Measurements from ENCODE around the gene DDX39B.
A peak's percentile ranks its signal among the peaks of the same experiment; 100 is the strongest.
"Not testable (repeated sequence)": the region's sequence is repeated elsewhere in the genome, so short reads cannot be mapped to it uniquely, and the experiment has no call there.

Gene DDX39B

DNA sequence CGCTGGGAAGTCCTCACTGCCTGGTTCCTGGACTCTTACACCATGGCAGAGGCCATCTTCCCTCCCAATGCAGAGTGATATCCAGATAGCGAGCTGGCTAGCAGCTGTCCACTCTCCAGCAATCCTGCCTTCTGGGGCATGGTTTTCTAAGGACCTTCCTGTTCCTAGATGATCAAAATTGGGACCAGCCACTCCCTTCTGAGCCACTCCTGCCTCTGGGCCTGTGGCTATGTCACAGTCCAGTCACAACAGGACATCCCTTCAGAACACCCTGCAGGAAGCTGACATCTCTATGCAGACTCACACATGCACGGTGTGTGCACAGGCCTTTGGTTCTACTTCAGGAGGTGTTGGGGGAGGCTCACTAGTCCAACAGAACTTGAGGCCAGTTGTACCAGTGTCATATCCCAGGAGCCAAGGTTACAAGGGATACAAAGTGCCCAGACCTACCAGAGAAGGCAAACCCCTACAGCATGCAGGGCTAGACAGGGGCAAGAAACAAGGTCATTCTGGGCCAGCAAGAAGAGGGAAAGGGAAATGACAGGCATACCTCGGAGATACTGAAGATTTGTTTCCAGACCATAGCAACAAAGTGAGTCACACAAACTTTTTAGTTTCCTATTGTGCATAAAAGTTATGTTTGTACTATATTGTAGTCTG, 15.7 kb downstream of the DDX39B start:
- no peak for DNase-seq

DNA sequence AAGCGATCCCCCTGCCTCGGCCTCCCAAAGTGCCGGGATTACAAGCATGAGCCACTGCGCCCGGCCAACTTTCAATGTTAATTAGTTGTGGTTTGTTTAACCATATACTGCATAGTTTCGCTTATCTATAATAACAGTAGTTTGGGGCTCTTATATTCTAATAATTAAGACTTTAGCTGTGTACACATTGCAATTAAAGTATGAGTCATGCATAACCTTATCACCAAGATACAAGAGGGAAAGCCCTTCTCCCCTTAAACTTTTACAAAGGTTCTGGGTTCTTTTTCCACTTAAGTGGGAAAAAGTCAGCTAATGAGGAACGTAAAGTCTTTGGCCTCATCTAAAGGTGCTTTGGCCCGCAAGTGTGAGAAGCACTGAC, 16.3 kb downstream of the DDX39B start:
- no peak for DNase-seq

DNA sequence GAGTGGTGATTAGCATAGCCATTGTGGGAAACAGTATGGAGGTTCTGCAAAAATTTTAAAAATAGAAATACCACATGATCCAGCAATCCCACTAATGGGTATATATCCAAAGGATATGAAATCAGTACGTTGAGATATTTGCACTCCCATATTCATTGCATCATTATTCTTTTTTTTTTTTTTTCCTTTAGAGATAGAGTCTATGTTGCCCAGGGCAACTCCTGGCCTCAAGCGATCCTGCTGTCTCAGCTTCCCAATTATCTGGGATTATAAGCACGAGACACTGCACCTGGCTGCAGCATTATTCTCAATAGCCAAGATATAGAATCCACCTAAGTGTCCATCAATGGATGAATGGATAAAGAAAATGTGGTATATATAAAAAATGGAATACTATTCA, 20.0 kb downstream of the DDX39B start:
- no peak for DNase-seq

DNA sequence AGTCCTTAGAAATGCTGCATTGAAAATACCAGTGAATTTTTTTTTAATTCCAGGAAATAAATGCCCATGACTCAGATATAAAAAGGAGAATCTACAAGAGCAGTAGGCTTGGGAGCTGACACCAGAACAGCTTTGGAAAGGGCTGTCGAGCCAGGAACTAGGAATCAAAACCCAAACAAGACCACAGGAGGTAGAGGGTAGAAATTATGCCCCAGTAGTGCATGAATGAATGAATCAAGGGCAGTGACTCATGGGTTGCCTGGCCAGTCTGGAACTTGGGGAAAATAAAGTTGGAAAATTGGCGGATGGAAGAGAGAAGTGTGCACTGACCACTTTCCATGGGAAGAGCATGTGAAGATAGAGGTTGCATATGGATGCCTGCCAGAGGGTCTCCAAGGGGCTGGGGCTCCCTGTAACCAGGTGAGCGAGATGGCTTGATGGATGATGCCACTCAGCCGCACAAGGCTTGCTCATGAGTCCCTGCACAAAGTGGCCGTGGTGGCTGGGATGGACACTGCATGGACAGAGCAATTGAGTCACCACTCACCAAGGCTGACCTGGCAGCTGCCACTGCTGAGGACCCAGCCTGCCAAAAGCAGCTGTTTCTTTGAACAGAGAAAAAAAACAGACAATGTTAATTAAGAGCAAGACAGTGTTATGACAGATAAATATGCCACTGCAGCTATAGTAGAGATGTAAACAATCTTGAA, 28.2 kb downstream of the DDX39B start:
- no peak for DNase-seq

DNA sequence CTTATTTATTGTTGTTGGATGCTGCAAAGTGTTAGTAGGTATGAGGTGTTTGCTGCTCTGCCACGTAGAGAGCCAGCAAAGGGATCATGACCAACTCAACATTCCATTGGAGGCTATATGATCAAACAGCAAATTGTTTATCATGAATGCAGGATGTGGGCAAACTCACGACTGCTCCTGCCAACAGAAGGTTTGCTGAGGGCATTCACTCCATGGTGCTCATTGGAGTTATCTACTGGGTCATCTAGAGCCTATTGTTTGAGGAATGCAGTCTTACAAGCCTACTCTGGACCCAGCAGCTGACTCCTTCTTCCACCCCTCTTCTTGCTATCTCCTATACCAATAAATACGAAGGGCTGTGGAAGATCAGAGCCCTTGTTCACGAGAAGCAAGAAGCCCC, 31.8 kb downstream of the DDX39B start:
- DNase-seq = no peak

- not testable (repeated sequence) for DNase-seq
These were observed 32.8 kb downstream of the DDX39B start for GRCh38 chr6:31509036-31509435.

GRCh38 chr6:31502586-31502985, 39.2 kb downstream of the DDX39B start:
- no peak for DNase-seq

- not testable (repeated sequence) for DNase-seq
These were observed 42.2 kb downstream of the DDX39B start for GRCh38 chr6:31499648-31500047.

- DNase-seq = no peak
These were observed 43.1 kb downstream of the DDX39B start for GRCh38 chr6:31498748-31499147.

DNA sequence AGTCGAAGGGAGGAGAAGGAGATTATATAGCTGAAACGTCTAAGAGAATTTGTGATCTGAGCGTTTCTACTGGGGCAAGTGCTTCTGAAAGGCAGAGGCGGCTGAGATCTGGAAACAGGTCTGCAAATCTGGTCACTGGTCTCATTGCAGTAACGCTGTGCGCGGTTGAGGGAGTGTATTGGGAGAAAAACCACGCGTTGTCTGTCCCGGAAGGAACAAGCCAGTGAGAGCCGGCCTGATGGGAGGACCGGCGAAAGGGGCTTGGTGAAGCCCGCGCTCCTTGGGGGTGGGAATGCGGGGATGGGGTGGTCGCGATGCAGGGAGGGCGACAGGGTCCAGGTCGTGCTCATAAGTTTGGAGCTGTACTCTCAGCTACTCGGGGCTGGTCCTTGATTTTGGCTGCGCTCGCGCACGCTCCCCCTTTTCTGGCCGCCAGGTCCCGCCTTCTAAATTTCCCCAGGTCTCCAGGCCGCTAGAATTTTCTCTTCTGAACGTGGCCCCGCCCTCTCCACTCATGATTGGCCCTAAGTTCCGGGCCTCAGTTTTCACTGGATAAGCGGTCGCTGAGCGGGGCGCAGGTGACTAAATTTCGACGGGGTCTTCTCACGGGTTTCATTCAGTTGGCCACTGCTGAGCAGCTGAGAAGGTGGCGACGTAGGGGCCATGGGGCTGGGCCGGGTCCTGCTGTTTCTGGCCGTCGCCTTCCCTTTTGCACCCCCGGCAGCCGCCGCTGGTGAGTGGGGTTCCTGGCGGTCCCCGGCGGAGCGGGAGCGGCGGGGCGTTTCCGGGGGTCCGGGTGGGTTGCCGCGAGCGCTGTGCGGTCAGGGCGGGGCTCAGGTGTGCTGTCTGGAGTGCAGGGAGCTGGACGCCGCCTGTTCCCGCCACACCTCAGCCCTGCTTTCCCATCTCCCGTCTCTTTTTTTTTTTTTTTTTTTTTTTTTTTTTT, 44.0 kb downstream of the DDX39B start, which contains the start of gene MICB:
Gene MICB (plus strand): TSS at position 615 of the 946 bp plus-strand sequence. CDS start 49 bp downstream, at position 664.
- DNase-seq = peak; percentile 97

DNA sequence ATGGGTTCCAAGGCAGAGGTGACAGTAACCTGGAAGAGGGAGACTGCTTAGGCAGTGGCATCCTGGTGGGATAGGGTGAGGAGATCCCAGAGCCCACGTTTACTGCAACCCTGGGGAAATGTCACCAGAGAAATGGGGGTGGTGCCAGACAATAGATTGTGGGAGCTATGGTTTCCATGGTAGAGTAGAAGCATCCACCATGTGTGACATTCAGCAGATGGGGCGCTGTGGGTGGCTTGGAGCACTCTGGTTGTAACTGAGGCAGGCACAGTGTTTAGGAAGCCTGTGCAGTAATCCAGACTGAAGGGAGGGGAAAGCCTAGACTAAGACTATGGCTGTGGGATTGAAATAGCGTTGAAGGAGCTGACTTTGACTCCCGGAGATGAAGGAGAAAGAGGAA, 45.0 kb downstream of the DDX39B start:
- DNase-seq = not testable (repeated sequence)

- no peak for DNase-seq
These were observed 46.2 kb downstream of the DDX39B start for GRCh38 chr6:31495580-31495979.

DNA sequence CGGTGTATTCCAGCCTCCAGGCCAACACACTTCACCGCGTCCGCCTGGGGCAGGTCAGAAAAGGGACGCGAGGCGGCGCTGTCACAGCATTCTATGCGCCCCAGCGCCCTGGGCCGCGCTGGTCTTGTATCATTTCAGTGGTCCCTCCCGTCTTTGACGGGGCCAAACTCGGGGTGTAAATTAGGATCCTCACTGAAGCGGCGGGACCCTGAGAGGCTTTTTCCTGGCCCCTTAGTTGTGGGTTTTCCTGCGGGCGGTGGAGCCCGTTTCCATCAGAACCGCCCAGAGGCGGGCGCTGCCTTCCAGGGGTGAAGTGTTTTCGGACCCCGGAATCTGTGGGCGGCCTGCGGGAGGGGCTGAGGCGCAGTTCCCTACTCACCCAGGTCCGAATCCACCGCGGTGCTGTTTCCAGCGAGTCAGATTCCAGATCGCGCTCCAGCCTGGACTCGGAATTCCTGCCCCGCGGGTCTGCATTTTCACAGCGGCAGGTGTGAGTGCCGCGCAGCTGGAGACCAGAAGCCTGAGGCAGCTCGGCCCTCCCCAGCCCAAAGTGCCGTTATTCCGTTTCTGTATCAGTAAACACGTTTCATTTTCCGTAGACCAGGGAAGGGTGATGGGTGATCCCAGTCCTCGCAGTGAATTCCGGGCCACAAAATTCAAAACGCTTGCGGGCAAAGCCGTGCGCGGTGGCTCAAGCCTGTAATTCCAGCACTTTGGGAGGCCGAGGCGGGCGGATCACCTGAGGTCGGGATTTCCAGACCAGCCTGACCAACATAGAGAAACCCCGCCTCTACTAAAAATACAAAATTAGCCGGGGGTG, 47.7 kb downstream of the DDX39B start:
- DNase-seq = peak; percentile 66

DNA sequence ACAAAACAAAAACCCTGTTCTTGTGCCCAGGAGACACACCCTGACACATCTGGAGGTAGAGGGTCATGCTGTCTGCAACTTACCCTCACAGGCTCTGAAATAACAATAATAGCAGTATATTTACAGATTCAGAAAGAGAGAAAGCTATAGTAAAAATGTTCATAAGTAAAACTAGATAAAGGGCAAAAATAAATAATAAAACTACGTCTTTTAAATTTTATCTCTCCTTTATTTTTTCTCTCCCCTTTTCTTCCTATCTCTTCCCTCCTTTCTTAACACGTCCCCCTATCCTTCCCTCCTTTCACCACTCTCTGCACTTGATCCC, 48.3 kb downstream of the DDX39B start:
- not testable (repeated sequence) for DNase-seq

DNA sequence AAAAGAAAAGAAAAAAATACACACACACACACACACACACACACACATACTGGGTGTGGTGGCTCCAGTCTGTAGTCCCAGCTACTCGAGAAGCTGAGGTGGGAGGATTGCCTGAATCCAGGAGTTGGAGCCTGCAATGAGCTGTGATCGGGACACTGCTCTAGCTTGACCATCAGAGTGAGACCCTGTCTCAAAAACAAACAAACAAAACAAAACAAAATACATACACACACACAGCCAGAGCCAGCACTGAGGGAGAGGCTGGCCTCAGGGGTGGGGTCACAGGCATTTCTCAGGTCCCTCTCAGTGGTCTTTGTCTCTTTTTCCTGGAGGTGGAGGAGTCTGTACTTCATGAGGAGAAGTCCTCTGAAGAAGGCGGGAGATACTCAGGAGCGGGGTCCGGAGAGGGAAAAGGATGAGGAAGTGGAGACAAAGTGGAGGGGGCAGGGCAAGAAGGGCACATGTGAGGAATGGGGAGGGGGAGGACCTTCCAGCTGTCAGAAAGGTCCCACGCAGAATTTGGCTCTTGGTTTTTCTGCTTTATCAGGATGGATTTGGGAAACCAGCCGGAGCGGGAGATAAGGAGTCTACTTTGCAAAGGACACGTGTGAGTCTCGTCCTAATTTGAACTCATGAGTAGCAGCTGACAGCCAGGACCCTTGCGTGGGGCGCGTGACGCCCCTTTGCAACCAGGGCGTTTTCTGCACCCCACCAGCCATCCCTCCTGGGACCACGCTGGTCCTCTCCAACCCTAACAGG, 51.5 kb downstream of the DDX39B start:
- DNase-seq = no peak

DNA sequence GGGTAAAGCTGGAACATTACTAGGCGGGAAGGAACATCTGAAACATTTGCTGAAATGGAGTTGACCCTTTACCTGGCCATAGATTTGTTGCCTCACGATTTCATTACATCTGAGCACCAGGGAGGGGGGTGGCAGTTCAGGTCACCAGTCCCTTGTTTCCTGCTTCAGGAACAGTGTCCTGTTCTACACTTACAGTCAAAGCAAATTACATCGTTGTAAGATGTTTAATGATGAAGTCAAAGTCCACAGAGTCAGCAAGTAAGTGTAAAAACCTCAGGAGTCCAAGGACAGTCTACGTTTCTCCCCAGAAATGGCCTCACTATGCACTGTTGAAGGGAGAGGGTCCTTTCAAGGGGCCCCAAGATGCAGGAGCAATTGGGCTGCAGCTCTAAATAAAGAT, 52.7 kb downstream of the DDX39B start:
- DNase-seq = no peak

- DNase-seq = not testable (repeated sequence)
These were observed 54.1 kb downstream of the DDX39B start for GRCh38 chr6:31487674-31488073.

GRCh38 chr6:31486065-31486837, 55.6 kb downstream of the DDX39B start:
- DNase-seq = not testable (repeated sequence)

DNA sequence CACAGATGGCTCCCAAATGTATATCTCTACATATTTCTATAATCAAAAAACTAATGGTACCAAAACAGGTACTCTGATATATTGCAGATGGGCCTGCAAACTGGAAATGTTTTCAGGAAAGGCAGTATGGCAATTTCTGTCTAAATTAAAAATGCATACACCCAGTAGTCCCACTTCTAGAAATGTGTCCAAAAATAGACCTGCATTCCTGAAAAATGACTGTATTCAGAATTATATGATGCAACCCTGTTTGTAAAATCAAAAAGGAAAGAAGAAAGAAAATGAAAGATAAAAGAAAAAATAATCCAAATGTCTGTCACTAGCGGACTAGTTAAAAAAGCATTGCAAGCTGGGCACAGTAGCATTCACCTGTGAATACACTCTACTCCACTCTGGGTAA, 56.7 kb downstream of the DDX39B start:
- no peak for DNase-seq

GRCh38 chr6:31483392-31483791, 58.4 kb downstream of the DDX39B start:
- no peak for DNase-seq

DNA sequence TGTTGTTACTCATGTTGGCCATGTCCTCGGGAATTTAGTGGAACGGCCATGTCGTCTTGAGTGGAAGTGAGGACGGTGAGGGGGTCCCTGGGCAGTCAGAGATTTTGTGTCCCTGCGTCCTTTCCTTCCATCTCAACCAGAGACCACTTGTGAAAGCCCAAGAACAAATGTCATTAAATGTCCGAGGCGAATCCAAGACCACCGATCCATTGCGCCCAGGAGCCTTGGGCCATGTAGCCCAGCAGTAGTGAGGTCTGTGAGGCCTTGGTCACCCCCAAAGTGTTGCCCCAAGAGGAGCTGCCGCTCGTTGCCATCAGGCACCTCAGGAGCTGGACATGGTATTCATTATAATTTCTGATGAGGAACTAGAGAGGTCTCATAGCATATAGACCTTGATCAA, 61.2 kb downstream of the DDX39B start:
- no peak for DNase-seq
